GM21515 (cell line): ENCODE measurements around the gene WWOX.

ENCODE experiments used
- ATAC-seq: cut with Tn5 transposase; IDR thresholded peaks from one replicate; pipeline ENCODE4 v1.9.1; 2021; ENCODE audit not compliant: unreplicated experiment

WWOX gene

DNA sequence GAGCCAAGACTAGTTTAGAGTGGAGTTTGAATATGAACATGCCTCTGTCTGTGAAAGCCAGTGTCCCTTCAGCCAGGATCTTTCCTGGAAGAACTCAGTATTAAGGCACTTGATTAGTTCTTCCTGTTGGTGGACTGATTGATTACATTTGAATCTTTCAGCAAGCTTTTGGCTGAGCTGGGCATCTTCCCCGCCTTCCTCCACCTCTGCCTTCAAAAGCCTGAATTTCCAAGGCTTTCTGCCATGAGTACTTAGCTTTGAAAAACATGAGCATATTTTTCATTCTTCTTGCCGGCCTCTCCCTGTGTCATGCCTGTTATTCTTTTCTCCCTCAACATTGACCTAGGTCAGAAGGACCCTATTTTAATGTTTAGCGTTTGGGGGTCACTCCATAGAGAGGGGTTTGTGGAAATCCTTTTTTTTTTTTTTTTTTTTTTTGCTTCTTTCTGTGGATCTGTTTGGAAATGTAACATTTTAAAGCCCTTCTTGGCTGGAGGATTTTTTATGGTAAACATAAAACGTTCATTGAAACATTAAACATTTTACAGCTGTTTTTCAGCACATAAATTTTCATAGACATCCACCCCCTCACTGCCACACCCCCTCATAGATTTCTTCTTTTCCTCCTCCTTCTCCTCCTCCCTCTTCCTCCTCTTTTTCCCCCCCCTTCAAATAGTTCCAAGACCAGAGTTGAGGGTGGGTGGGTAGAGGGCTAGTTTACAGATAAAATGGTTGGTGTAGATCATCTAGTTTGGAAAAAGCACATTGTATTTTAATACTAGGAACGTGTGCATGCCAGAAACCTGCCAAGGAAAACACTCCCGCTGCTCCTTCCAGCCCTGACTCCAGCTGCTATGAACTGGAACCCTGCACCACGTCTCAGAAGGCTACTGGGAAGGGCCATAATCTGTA, 645.9 kb downstream of the WWOX start:
- ATAC-seq: no peak

DNA sequence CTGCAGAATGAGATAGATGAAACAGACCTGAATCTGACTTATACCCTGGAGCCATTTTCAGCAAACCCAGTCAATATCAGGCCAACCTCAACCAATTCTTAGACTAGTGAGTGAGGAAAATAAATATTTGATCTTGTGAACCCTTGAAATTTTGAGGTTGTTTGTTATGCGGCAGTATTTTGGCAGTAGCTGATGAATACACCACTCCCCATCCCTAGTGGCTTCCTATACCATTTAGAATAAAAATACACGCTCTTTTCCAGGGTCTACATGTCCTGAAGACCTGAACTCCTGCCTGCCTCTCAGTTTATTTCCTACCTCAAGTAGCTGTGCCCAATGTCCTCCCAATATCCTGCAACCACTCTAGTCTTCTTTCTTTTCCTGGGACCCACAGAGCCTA, 647.3 kb downstream of the WWOX start:
- no peak for ATAC-seq

DNA sequence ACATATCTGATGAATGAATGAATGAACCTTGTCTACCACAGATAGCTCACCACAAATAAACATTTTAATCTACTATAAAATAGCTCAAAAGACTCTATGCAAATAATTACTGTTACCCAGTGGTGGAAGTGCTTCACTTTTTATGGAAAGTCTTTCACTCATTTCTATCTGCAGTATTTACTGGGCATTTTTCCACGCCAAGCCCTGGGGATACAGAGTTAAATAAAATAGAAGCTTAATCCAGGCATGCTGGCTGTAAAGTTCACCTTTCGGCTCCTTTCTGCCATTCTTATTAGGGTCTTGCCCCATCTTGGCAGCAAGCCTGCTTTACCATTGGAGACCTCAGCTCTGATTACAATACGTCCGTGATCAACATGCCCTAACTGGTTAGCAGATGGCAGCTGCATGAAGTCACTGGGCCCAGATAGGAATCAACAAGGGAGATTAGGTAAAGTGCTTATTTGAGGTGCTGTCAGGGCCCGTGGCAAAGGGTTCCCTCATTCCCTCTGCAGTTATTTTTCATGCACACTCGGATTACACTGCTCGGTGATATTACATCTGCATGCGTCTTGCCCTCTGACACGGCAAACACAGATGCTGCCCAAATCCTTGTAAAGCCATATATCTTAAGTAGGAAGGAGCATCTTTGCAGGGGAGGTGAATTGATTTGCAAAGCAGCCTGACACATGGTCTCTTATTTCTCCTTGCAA, 648.9 kb downstream of the WWOX start:
- ATAC-seq: no peak

DNA sequence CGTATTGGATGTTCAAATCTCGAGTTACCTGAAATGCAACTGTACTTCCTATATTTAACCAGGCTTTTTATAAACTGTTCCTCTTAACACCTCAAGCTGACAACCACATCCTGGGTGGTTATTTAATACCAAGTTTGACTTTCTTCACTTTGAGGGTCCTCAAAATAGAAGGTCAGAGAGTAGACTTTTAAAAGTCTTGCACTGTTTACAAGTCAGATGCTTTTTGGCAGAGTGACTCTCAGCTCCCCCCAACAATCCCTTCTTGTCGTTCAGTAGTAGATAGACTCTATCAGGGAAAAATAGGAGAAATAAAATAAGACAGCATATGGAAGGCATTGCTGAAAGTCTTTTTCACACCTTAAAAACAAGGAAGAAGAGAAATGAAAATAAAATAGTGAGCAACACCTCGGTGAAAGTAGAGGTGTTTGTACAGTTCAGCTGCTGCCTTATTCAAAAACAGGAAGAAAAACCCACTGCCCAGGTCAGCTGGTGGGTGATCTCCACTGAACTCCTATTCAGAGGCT, 650.4 kb downstream of the WWOX start:
- peak; percentile 77 for ATAC-seq

DNA sequence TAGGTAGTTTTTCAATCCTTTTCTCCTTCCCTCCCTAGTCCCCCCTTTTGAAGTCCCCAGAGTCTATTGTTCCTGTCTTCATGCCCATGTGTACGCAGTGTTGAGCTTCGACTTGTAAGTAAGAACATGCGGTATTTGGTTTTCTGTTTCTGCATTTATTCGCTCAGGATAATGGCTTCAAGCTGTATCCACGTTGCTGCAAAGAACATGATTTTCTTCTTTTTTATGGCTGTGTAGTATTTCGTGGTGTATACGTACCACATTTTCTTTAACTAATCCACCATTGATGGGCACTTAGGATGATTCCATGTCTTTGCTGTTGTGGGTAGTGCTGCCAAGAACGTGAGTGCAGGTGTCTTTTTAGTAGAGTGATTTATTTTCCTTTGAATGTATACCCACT, 651.2 kb downstream of the WWOX start:
- no peak for ATAC-seq

DNA sequence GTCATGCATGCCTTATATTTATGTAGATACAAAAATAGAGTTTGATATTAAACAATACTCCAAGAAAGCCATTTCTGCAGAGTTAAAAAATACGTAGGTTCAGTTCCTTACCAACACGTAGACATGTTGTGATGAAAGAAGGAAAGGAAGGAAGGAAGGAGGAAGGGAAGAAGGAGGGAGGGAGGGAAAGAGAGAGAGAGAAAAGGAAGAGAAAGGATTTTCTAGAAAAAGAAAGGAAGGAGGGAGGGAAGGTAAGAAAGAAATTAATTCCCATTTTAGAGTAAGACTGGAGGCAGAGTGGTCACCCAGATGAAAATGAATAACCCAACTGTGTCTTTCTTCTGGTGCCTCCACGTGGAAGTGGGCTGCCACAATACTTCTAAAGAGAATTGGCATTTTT, 652.1 kb downstream of the WWOX start:
- no peak for ATAC-seq

DNA sequence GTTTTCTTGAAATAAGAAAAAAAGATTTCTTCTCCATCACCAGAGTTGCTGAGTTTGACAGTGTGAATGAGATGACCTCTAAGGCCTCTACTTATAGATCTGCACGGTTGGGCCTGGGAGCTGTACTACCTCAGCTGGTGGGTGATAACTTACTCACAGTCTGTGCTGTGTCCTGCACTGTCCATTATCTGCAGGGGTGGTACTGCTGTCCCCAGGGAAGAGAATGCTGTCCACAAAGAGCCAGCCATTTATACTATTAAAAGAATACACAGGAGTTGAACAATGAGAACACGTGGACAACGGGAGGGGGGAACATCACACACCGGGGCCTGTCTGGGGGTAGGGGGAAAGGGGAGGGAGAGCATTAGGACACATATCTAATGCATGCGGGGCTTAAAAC, 655.3 kb downstream of the WWOX start:
- no peak for ATAC-seq

DNA sequence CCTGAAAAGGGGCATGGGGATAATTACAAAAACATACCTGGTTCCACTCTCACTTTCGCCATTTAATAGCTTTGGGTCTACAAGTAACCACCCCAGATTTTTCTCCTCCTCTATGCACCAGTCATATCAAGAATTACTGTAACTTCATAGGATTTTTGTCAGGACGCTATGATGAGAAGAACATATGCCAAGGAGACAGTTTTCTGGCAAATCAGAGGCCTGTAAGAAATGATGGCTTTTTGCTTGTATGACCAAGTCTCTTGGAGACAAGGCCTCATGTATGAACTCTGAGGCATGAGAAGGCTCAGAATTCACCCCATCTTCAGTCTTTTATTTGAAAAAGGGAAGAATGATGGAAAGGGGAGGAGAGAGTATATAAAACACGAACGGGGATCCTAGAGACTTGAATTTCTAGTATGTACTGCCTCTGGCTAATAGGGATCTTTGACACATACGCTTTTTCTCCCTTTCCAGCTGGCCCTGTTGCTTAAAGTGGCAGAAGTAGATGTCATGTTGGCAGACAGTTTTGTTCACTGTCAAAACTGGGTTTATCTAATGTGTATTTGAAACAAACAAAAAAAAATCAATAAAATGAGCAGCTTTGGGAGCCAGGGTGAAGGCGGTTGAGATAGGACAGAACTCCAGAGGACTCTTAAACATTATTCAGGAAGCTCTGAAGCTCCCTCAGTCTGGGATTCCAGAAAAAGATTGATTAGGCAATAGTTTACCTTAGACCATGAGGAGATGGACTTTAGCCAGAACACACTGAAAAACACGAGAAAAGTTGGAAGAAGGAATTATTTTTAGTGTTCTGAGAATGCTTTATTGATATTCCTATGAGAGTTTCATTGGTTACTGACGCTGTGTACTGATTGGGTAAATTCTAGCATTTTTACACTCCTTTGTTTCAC, 656.6 kb downstream of the WWOX start:
- ATAC-seq: no peak

DNA sequence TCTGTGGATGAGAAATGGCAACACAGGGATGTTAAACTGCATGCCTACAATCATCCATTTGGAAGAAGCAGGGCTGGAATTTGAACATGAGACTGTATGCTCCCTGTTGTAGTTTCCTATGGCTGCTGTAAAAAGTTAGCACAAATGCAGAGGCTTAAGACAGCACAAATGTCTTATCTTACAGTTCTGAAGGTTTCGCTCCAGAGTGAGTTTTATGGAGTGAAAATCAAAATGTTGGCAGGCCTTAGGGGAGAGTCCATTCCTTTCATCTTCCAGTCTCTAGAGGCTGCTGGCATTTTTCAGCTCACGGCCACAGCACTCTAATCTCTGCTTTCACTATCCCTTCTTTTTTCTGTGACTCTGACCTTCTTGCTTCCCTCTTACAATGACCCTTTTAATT, 660.1 kb downstream of the WWOX start:
- no peak for ATAC-seq

DNA sequence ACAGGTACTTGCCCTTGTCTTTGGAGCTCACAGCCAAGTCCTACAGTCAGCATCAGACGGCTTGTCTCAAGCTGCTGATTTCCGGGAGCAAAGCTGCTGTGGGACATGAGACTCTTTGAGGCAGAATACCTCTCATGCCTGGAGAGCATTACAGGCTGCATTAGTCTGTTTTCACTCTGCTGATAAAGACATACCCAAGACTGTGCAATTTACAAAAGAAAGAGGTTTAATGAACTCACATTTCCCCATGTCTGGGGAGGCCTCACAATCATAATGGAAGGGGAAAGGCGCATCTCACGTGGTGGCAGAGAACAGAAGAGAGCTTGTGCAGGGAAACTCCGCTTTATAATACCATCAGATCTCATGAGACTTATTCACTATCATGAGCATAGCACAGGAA, 661.2 kb downstream of the WWOX start:
- ATAC-seq: no peak

DNA sequence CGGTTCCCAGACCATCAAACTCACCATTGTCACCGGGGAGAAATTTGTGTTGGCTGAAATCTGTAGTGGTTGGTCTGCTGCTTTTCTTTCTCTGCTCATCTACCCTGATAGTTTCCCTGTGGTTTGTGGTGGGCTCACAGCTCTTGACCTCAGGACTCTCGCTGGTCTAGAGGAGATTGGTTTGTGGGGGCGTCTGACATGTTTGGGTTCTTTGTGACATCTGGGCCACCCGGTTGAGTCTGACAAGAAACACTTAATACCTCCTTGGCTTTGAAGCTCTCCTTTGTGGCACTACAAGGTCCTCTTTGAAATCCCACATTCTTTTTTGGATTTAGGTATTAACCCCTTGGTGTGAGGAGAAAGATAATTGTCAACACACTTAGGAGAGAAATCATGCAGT, 662.0 kb downstream of the WWOX start:
- peak; percentile 78 for ATAC-seq

DNA sequence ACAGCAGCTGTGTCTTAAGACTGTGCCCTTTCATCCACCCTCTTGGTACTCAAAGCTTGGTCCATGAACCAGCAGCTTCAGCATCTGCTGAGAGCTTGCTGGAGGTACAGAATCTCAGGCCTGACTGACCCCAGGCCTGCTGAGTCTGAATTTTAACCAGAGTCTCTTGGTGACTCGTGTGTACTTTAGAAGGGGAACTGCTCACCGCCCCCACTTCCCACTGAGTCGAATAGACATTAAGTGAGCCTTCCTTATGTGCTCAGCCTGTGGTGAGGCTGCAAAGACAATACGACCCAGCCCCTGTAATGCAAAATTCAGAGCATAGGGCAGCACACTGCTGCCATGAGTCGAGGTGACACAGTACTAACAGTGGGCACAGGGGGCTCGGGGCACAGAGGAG, 662.8 kb downstream of the WWOX start:
- ATAC-seq: peak; percentile 55

DNA sequence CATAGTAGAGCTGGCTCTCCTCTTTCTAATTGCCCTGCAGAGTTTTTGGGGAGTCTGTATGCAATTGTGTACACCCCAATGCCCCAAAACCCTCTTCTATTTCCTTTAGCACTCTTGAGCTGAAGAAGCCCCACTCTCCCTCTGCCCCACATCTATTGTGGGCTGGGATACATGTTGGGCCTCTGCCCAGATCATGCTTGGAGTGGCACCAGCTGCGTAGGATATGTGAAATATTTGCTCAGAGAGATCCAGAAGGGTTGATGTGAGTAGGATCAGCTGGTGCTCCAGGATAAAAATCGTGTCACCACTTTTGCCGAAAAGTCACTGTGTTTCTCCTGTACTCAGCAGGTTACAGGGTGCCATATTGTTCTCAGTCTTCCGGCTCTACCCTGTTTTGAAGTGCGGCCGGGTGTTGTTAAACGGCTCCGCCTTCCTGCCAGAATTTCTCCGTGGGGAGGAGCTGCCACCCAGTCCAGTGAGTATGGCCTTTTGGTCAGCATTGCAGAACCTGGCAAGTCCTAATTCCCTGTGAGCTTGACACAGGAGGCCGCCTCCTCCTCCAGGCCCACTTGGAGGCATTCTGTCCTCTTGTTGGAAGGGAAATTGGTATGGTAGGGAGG, 664.5 kb downstream of the WWOX start:
- no peak for ATAC-seq

DNA sequence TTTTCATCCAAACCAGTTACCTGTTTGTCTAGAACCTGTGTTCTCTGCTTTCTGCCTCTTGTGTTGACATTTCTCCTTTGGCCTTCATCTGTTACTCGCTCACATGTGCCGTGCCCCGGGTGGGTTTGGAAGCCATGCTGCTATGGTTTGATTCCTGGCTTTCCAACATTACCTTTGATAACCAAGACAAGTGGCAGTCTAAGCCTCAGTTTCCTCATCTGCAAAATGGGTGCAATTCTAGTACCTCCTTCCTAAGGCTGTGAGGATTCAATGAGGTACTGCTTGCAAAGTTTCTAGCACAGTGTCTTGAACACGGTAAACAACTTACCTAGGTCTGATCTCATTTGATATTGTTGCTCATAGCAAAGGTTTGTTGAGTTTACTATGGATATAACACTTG, 665.0 kb downstream of the WWOX start:
- ATAC-seq: no peak

DNA sequence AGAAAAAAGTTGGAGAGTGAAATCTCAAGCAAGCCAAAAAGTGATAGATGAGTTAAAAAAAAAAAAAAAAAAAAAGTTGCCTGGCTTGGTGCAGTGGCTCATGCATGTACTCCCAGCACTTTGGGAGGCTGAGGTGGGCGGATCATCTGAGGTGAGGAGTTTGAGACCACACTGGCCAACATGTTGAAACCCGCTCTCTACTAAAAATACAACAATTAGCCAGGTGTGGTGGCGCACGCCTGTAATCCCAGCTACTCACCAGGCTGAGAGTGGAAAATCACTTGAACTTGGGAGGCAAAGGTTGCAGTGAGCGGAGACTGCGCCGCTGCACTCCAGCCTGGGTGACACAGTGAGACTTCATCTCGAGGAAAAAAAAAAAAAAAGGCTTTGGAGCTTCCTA, 668.8 kb downstream of the WWOX start:
- ATAC-seq: no peak

DNA sequence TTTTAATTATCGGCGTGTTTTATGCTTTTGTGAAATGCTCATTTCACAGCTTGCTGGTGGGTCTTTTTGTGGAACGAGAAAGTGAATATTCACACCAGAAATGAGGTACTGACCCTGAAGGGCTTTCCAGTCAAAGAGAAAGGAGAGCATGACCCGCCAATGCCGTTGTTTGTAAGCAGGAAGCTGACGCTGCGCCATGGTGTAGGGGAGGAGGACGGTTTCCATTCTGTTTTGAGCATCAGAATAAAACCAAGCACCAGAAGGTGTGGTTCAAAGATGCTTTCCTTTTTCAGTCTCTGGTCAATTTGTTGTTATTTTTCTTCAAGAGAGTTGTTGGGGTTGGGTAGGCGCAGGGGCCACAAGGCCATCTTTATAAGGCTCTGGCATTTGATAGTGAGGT, 669.3 kb downstream of the WWOX start:
- ATAC-seq: no peak

DNA sequence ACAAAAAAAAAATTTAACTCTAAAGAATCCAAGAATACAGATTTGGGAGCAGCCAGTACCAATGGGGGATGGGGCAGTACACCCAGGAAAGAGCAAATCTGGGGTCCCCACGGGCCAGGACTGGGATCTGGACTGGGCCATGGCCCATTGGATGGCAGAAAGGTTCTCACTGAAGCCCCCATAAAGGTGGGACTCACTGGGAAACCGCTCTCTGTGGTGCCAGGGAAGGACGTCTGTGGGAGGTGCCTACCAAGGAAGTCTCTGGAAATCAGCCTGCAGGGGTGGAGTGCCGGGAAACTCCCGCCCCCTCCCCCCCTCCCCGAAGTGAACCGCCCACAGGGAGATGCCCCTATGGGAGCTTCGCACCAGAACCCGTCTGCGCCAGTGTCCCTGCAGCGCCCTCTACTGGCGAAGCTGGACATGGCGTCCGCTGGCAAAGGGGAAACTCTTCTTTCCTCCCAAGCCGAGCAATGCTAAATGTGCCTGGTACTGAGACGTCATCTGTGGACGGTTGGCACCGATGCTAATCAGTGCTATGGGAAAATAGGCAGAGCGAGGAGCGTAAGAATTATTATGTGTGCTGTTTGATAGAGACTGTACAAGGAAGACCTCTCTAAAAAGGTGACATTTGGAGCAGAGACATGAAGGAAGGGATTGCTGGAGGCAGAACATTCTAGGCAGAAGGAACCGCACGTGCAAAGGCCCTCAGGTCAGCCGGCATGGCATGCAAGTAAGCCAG, 671.1 kb downstream of the WWOX start:
- peak; percentile 66 for ATAC-seq

DNA sequence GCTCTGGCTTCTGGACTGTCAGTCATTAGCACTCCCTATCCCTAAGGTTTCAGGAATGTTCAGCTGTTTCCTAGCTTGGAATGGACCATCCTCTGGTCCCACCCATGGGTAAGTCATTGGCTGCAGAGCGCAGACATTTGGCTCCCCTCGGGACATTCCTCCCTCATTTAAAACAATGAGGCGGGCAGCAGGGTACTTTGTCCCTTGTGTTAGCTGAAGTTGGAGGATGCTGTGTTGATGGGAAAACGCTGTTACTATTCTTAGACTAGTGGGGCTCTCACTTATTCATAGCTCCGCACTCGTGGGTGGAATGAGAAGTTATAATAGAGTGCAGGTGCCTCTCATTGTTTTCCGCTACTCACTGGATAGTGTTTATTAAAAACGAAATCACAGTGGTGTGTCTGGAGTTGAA, 673.8 kb downstream of the WWOX start:
- ATAC-seq: no peak

DNA sequence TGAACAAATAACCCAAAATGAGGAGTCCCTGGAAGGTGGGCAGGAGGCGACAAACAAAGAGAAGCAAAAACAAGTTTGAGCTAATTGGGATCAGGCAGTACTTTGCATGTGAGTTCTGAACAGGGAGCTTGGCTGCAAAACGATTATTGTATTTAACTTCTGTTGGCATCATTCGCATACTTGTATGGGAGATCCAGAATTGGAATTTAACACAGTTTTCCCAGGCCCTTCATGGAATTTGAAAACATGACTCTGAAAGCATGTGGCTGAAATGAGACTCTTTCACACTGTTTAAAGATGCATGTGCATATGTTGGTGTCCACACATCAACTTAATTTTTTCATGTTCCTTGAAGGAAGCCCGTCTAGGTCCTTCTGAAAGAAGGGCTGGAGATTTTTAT, 674.3 kb downstream of the WWOX start:
- no peak for ATAC-seq

DNA sequence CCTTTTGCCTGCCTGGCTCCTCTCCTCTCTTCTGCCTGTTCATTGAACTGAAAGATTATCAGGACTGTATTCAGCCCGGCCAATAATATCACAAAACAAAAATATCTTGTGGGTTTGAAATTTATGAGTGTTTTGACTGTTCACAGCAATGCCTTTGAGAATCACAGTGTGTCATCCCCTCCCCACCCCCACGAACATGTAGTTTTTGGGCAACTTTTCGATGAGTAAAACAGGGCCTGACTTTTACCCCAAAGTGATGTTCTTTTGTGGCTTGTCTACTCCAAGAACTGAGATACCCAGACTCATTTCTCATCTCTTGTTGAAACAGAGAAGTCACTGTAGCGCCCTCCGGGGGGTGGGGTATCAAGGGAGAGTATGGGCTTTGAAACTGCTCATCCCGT, 675.7 kb downstream of the WWOX start:
- ATAC-seq: no peak
